Thyroid gland (tissue), 4 donors: ENCODE measurements around the gene ITGAV. TPM values are rescaled to one million over a fixed set of nuclear protein-coding genes. Genes with fewer than 3 reads are reported as not detected.

Experiments
- DNase-seq, 2 donors: peaks; one replicate each; pipeline ENCODE4 v3.0.0-alpha.2; 2019
- H3K27ac ChIP-seq, 3 donors: fragments of 200-600 bp; sonication (generic); 1 replicate in 2 of 3; 2 replicates in 1 of 3; pipeline ENCODE4 v1.5.1; 2016 to 2019; ENCODE audit warnings: mild to moderate bottlenecking in 1 of 3, moderate library complexity in 1 of 3
- H3K27me3 ChIP-seq: fragments of 200-600 bp; sonication (generic); one replicate; pipeline ENCODE4 v1.5.1; 2019
- H3K36me3 ChIP-seq, 2 donors: fragments of 200-600 bp; sonication (generic); one replicate each; pipeline ENCODE4 v1.5.1; 2016 to 2019
- H3K4me1 ChIP-seq, 2 donors: fragments of 200-600 bp; sonication (generic); one replicate each; pipeline ENCODE4 v1.5.1; 2017 to 2019
- H3K4me3 ChIP-seq, 3 donors: fragments of 200-600 bp; sonication (generic); replicated peaks in 1 of 3; 1 replicate in 2 of 3; 2 replicates in 1 of 3; pipeline ENCODE4 v1.5.1; 2016; ENCODE audit warnings: mild to moderate bottlenecking in 1 of 3
- H3K9me3 ChIP-seq: fragments of 200-600 bp; sonication (generic); one replicate; pipeline ENCODE4 v1.5.1; 2017
- POLR2A ChIP-seq, 2 donors: fragments of 450-650 bp; IDR thresholded peaks; one replicate each; pipeline ENCODE4 v1.6.1; 2017; ENCODE audit warnings: antibody characterized with exemption in 2 of 2, mild to moderate bottlenecking in 2 of 2, moderate library complexity in 1 of 2
- WGBS, 2 donors: methylation state at CpG; one replicate each; pipeline ENCODE4 v1.1.5; 2017; 5-methylcytosine and 5-hydroxymethylcytosine counted together
- intact Hi-C: fragments of 100-400 bp; cut with DNase I; formaldehyde crosslinking; loops from one replicate; pipeline ENCODE4 v1.15.1; 2023
- total RNA-seq, 4 donors: library from RNA; depleted of rRNA; stranded (reverse); fragments of >200 nt; gene quantifications; one replicate each; pipeline ENCODE4 v1.2.3, GENCODE V29; 2016
- TF ChIP-seq, protein P1 (sequence below), 6 experiments: fragments of 200-600 bp in 3 of 6; fragments of 450-650 bp in 3 of 6; sonication (generic) in 3 of 6; IDR thresholded peaks; one replicate each; pipeline ENCODE4 v1.5.1; 2016 to 2019; ENCODE audit warnings: antibody characterized with exemption in 6 of 6, mild to moderate bottlenecking in 2 of 6, inconsistent platforms in 1 of 6, moderate library complexity in 1 of 6

Gene ITGAV
- total RNA-seq, 4 donors from 2014 or later, result 136 to 186 (median 143) TPM

DNA sequence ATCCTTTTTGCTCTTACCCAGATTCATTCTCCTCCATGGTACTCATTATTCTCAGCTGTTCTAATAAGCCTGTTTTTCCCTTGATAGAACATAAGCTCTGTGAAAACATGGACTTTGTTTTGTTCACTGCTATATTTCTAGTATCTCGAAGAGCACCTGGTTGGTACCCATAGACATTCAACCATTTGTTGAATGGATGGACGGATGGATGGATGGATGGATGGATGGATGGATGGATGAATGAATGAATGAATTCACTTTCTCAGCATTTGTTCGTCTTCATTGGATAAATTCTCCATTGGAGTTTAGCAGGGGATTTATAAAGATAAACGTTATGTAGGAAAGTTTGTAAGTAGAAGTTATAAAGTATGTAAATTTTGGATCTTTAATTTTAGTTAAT, 106.9 kb downstream of the ITGAV start:
- Histone ChIP-seq H3K9me3 (no peaks in the 10 kb centered on the region), H3K27ac (no peak overlapping the region), H3K27me3 (no peaks in the 10 kb centered on the region), H3K4me1 (peaks cover 0 to 7% of the 10 kb centered on the region in 2 donors), H3K4me3 (no peak overlapping the region), H3K36me3 (no peaks in the 10 kb centered on the region)
- 57 to 62% methylated on average over 4 of the region's 4 CpGs for whole genome bisulfite sequencing, 2 donors
- intact Hi-C loops, result no loop called here
- TF ChIP-seq, protein P1, sequence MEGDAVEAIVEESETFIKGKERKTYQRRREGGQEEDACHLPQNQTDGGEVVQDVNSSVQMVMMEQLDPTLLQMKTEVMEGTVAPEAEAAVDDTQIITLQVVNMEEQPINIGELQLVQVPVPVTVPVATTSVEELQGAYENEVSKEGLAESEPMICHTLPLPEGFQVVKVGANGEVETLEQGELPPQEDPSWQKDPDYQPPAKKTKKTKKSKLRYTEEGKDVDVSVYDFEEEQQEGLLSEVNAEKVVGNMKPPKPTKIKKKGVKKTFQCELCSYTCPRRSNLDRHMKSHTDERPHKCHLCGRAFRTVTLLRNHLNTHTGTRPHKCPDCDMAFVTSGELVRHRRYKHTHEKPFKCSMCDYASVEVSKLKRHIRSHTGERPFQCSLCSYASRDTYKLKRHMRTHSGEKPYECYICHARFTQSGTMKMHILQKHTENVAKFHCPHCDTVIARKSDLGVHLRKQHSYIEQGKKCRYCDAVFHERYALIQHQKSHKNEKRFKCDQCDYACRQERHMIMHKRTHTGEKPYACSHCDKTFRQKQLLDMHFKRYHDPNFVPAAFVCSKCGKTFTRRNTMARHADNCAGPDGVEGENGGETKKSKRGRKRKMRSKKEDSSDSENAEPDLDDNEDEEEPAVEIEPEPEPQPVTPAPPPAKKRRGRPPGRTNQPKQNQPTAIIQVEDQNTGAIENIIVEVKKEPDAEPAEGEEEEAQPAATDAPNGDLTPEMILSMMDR (IDR thresholded peaks at IDR 0.05), result no peak
- DNase-seq, result no peak

DNA sequence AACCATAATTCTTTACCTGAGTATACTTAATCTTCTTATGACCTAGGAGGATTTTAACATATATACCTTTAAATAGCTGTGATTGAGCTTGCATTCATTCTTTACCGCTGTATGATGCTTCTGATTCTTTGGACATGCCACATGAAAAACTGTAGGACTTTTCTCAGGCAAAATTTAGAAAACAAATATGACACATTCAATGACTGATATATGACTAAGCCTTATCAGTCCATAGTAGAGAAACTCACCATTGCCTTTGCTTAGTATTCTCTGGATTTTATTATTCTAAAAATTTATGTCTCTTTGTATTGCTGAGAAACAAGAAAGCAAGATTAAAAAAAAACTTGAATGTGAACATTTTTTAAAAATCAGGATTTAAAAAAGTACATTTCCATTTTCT, 107.7 kb downstream of the ITGAV start:
- H3K27ac ChIP-seq, result no peak overlapping the region
- no peaks in the 10 kb centered on the region for H3K9me3 ChIP-seq
- peaks cover 0 to 7% of the 10 kb centered on the region in 2 donors for H3K4me1 ChIP-seq
- intact Hi-C loops, result no loop called here
- H3K4me3 ChIP-seq, result no peak overlapping the region
- DNase-seq, result no peak
- H3K36me3 ChIP-seq, result no peaks in the 10 kb centered on the region
- TF ChIP-seq, protein P1 (IDR thresholded peaks at IDR 0.05), result no peak
- no peak for TF ChIP-seq POLR2A (IDR thresholded peaks at IDR 0.05)
- 96 to 97% methylated on average over 1 of the region's 1 CpG for WGBS, 2 donors
- H3K27me3 ChIP-seq, result no peaks in the 10 kb centered on the region

DNA sequence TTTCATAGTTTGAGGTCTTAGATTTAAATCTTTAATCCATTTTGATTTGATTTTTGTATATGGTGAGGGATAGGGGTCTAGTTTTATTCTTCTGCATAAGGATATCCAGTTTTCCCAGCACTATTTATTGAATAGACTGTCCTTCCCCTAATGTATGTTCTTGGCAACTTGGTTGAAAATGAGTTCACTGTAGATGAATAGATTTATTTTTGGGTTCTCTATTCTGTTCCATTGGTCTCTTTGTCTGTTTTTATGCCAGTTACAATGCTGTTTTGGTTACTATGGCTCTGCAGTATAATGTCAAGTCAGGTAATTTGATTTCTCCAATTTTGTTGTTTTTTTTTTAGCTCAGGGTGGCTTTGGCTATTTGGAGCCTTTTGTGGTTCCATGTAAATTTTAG, 109.9 kb downstream of the ITGAV start:
- Histone ChIP-seq H3K36me3 (no peaks in the 10 kb centered on the region), H3K9me3 (no peaks in the 10 kb centered on the region), H3K4me3 (no peak overlapping the region), H3K27ac (no peak overlapping the region), H3K4me1 (no peaks in the 10 kb centered on the region), H3K27me3 (no peaks in the 10 kb centered on the region)
- intact Hi-C loops, result no loop called here
- TF ChIP-seq, protein P1 (IDR thresholded peaks at IDR 0.05), result no peak
- no peak for TF ChIP-seq POLR2A (IDR thresholded peaks at IDR 0.05)
- no peak for DNase-seq

DNA sequence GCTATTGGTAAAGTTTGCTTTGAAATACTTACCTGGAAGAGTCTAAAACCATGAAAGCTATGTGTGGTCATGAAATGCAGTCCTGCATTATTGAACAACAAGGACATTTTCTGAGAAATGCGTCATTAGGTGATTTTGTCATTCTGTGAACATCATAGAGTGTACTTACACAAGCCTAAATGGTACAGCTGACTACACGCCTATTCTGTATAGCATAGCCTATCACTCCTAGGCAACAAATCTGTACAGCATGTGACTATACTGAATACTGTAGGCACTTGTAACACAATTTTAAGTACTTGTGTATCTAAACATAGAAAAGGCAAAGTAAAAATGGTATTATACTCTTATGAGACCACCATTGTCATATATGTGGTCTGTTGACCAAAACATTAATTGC, 112.2 kb downstream of the ITGAV start:
- H3K36me3 ChIP-seq, result no peaks in the 10 kb centered on the region
- TF ChIP-seq, protein P1 (IDR thresholded peaks at IDR 0.05), result no peak
- no peak for TF ChIP-seq POLR2A (IDR thresholded peaks at IDR 0.05)
- intact Hi-C loops, result no loop called here
- no peaks in the 10 kb centered on the region for H3K9me3 ChIP-seq
- no peak for DNase-seq
- 96 to 98% methylated on average over 2 of the region's 2 CpGs for WGBS, 2 donors
- H3K4me1 ChIP-seq, result no peaks in the 10 kb centered on the region
- no peaks in the 10 kb centered on the region for H3K27me3 ChIP-seq
- no peak overlapping the region for H3K4me3 ChIP-seq
- no peak overlapping the region for H3K27ac ChIP-seq

DNA sequence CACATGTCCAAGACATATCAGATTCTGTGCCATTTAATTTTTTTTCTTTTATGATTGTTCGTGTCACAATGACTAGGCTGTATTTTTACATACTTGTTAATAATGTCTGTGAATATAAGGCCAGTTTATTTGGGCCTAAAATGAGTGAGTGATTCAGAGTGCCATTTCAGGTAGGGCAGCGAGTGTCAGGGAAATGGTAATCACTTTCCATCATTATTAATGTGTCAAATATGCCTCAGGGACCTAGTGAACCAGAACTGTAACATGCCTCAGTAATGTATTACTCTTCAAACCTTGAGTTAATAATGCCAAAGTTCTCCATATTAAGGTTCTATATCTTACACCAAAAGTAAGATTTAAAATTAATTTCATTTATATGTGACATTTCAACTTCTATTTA, 112.6 kb downstream of the ITGAV start:
- no peak for TF ChIP-seq POLR2A (IDR thresholded peaks at IDR 0.05)
- TF ChIP-seq, protein P1 (IDR thresholded peaks at IDR 0.05), result no peak
- WGBS, 2 donors, result 68 to 94% methylated on average over 2 of the region's 2 CpGs

More for the DNA sequence above, 112.6 kb downstream of the ITGAV start:
- intact Hi-C loops, result no loop called here
- H3K36me3 ChIP-seq, result no peaks in the 10 kb centered on the region
- H3K4me1 ChIP-seq, result no peaks in the 10 kb centered on the region
- no peak overlapping the region for H3K4me3 ChIP-seq
- no peak overlapping the region for H3K27ac ChIP-seq
- DNase-seq, result no peak
- no peaks in the 10 kb centered on the region for H3K27me3 ChIP-seq
- H3K9me3 ChIP-seq, result no peaks in the 10 kb centered on the region
